Hepatocyte (in vitro differentiated cells): ENCODE data around the gene MRPS23. TPM values are rescaled to one million over a fixed set of nuclear protein-coding genes. Genes with fewer than 3 reads are reported as not detected.

Source experiments
- DNase-seq: peaks from one replicate; pipeline ENCODE4 v3.0.0-alpha.2; 2016; ENCODE audit warnings: low spot score
- H2AFZ ChIP-seq: fragments of 200-600 bp; sonication (generic); 2 replicates; pipeline ENCODE4 v1.6.0; 2016; ENCODE audit warnings: antibody characterized with exemption, mild to moderate bottlenecking
- H3K27ac ChIP-seq: fragments of 200-600 bp; sonication (generic); 2 replicates; pipeline ENCODE4 v1.5.1; 2016; ENCODE audit warnings: mild to moderate bottlenecking
- H3K27me3 ChIP-seq: fragments of 200-600 bp; sonication (generic); 2 replicates; pipeline ENCODE4 v1.6.1; 2016
- H3K36me3 ChIP-seq: fragments of 200-600 bp; sonication (generic); replicated peaks from 2 replicates; pipeline ENCODE4 v1.5.1; 2016; ENCODE audit warnings: low read depth; ENCODE audit not compliant: insufficient read depth
- H3K4me1 ChIP-seq: fragments of 200-600 bp; sonication (generic); 2 replicates; pipeline ENCODE4 v1.5.1; 2016; ENCODE audit warnings: mild to moderate bottlenecking, moderate library complexity; ENCODE audit not compliant: insufficient read depth
- H3K4me2 ChIP-seq: fragments of 200-600 bp; sonication (generic); 2 replicates; pipeline ENCODE4 v1.6.0; 2016
- H3K4me3 ChIP-seq: fragments of 200-600 bp; sonication (generic); 2 replicates; pipeline ENCODE4 v1.5.1; 2016; ENCODE audit warnings: mild to moderate bottlenecking
- H3K79me2 ChIP-seq: fragments of 200-600 bp; sonication (generic); 2 replicates; pipeline ENCODE4 v1.6.0; 2017; ENCODE audit warnings: mild to moderate bottlenecking
- H3K9me2 ChIP-seq: fragments of 200-600 bp; sonication (generic); replicated peaks from 2 replicates; pipeline ENCODE4 v1.6.0; 2017; ENCODE audit warnings: mild to moderate bottlenecking; ENCODE audit not compliant: insufficient read depth
- H3K9me3 ChIP-seq: fragments of 200-600 bp; sonication (generic); 2 replicates; pipeline ENCODE4 v1.5.1; 2016; ENCODE audit warnings: low read depth, mild to moderate bottlenecking
- H4K20me1 ChIP-seq: fragments of 200-600 bp; sonication (generic); 2 replicates; pipeline ENCODE4 v1.6.0; 2016; ENCODE audit warnings: mild to moderate bottlenecking; ENCODE audit not compliant: insufficient read depth, poor library complexity, severe bottlenecking
- CTCF ChIP-seq: fragments of 200-600 bp; sonication (generic); IDR thresholded peaks from 2 replicates; pipeline ENCODE4 v1.5.1; 2016; ENCODE audit warnings: antibody characterized with exemption, mild to moderate bottlenecking; ENCODE audit not compliant: poor library complexity
- EZH2 ChIP-seq: fragments of 200-600 bp; sonication (generic); IDR thresholded peaks from 2 replicates; pipeline ENCODE4 v1.6.1; 2016; ENCODE audit warnings: antibody characterized with exemption, mild to moderate bottlenecking, borderline replicate concordance
- EZH2phosphoT487 ChIP-seq: fragments of 200-600 bp; sonication (generic); IDR thresholded peaks from one replicate; pipeline ENCODE4 v1.6.1; 2018; ENCODE audit warnings: antibody characterized with exemption, mild to moderate bottlenecking, low read depth, moderate library complexity; ENCODE audit not compliant: unreplicated experiment, severe bottlenecking
- WGBS: methylation state at CpG from one replicate; pipeline ENCODE4 v1.1.6; 2016; ENCODE audit warnings: low lambda C conversion rate; ENCODE audit errors: missing lambda C conversion rate; 5-methylcytosine and 5-hydroxymethylcytosine counted together
- polyA plus RNA-seq: library from polyadenylated mRNA; unstranded; fragments of >200 nt; fragmentation: Nextera tagmentation; extraction: Ambion mirVana; gene quantifications from 2 replicates; pipeline ENCODE4 v1.2.1, GENCODE V29; 2016
- total RNA-seq: library from RNA; depleted of rRNA; stranded (reverse); fragments of >200 nt; gene quantifications from 2 replicates; pipeline ENCODE4 v1.2.3, GENCODE V29; 2014

The MRPS23 gene
- total RNA-seq (21.9 and 35.1 TPM in 2 replicates), polyA plus RNA-seq (44.2 and 50.4 TPM in 2 replicates)

DNA sequence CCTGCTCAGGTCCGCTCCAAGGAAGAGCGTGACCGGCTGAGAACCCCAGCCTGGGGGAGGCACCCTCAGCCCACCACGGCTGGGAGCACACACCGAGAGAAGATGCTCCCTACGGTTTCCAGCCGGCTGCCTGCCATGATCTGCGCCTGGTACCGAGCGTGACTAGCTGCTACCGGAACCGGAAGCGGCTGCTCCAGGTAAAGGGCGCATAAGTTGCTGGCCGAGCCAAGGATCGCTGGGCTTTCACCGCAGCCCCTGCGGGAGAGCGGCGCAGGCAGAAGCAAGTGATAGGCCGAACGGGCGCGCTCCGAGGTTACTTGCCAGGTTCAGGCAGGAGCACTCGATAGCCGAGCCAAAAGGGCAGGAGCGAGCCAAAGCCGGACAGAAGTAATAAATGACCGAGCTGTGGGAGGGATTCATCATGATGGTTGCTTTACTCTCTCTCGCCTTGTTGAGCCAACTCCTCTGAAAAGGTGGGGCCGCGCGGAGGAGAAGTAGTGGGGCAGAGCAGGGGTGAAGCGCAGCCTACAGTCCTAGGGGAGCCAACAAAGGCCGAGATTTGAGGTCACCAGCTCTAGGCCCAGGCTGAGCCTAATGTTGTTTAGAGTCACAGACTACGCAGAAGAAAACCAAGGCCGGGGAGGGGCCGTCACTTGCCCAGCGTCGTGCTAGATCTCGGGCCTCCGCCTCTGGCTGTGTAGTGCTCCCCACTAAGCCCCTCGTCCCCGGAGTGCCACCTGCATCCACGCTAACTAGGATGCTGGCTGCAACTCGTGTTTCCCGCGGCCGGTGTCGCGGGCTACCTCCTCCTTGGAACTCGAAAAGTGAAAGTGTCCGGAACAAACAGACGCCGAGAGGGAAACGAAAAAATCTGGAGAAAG lies at the start of gene MRPS23:
Gene MRPS23 (minus strand): TSS at position 171 of the 881 bp plus-strand sequence. CDS start 34 bp downstream, at position 137.
- Histone ChIP-seq H3K9me2 (no peaks in the 10 kb centered on the region), H3K27me3 (no peaks in the 10 kb centered on the region), H3K9me3 (no peaks in the 10 kb centered on the region), H3K4me1 (peaks cover 36% of the 10 kb centered on the region), H4K20me1 (no peaks in the 10 kb centered on the region), H2AFZ (peak within 1 kb of the TSS; percentile 64), H3K36me3 (no peaks in the 10 kb centered on the region), H3K27ac (peak within 1 kb of the TSS; percentile 91), H3K4me2 (peak within 1 kb of the TSS; percentile 94), H3K79me2 (peaks cover 23% of the 10 kb centered on the region), H3K4me3 (peak within 1 kb of the TSS; percentile 55)
- 1% methylated on average over 57 of the region's 57 CpGs for WGBS
- no peak for TF ChIP-seq CTCF
- no peak for TF ChIP-seq EZH2phosphoT487
- TF ChIP-seq EZH2, result no peak
- peak; percentile 99 for DNase-seq

DNA sequence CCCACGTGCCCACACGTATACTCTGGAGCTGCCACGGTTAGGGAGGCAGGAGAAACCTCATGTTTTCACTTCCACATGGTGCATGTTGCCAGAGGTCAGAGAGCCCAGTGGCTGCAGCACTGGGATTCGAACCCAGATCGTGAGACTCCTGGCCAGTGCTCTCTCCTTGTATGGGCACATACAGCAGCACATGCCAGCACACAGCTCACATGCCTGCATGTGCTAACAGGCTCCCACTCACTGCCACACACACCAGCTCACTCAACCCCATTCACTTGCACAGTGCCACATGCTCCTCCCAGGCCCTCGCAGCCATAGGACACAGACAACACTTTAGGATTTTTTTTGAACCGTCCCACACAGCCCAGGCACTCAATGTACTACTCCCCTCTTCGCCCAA lies 49.5 kb upstream of the MRPS23 start:
- no peaks in the 10 kb centered on the region for H3K27me3 ChIP-seq
- no peak overlapping the region for H3K4me2 ChIP-seq
- no peaks in the 10 kb centered on the region for H3K9me3 ChIP-seq
- no peak for DNase-seq
- no peak overlapping the region for H3K4me3 ChIP-seq
- no peaks in the 10 kb centered on the region for H3K36me3 ChIP-seq
- H3K27ac ChIP-seq, result peak overlapping the region; percentile 71
- H4K20me1 ChIP-seq, result no peaks in the 10 kb centered on the region
- H3K9me2 ChIP-seq, result no peaks in the 10 kb centered on the region
- no peak for TF ChIP-seq EZH2
- TF ChIP-seq EZH2phosphoT487, result no peak
- TF ChIP-seq CTCF, result no peak
- H3K4me1 ChIP-seq, result peaks cover 44% of the 10 kb centered on the region
- WGBS, result 74% methylated on average over 8 of the region's 8 CpGs
- peaks cover 39% of the 10 kb centered on the region for H3K79me2 ChIP-seq
- no peak overlapping the region for H2AFZ ChIP-seq

DNA sequence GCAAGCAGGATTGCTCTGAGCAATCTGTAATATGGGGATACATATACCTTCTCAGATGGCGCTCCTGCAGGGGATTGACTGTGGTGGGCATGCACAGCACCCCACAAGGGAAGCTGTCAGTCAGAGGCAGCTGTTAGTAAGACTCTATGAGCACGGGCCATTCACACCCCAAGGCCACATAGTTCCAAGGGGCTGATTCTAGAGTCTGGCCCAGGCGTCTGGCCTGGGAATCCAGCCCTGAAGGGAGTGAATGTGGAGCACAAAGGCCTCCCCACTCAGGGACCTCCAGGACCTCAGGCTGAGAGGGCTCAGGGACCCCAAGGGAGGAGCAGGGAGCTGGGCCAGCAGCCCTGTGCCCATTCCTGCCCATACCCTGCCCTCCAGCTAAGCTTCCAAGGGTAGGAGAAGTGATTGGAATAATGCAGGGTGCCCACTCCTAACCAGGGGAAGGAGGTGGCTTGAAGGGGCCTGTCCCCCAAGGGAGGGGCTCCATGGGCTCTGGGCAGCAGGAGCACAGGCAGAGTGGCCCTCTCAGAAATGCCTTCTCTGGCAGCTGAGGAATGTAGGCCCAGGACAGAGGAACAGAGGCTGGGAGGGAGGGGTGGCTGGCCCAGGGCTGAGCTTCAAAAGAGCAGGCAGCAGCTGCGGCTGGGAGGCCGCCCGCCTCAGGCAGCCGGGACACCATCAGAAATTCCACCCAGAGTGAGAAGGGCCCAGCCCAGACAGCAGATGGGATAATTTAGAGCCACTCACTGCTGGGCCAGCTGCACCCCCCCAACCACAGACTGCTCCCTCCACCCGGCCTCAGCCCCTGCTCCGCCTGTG lies 48.9 kb upstream of the MRPS23 start:
- peak overlapping the region; percentile 31 for H3K4me2 ChIP-seq

More for the DNA sequence above, 48.9 kb upstream of the MRPS23 start:
- H3K9me2 ChIP-seq, result no peaks in the 10 kb centered on the region
- WGBS, result 56% methylated on average over 9 of the region's 9 CpGs
- no peak overlapping the region for H2AFZ ChIP-seq
- no peak overlapping the region for H3K4me3 ChIP-seq
- peak overlapping the region; percentile 83 for H3K27ac ChIP-seq
- no peaks in the 10 kb centered on the region for H3K36me3 ChIP-seq
- peaks cover 41% of the 10 kb centered on the region for H3K4me1 ChIP-seq
- peak; percentile 68 for DNase-seq
- TF ChIP-seq EZH2 (no peak), EZH2phosphoT487 (no peak), CTCF (no peak)
- H4K20me1 ChIP-seq, result no peaks in the 10 kb centered on the region
- no peaks in the 10 kb centered on the region for H3K27me3 ChIP-seq
- no peaks in the 10 kb centered on the region for H3K9me3 ChIP-seq
- peaks cover 44% of the 10 kb centered on the region for H3K79me2 ChIP-seq
